Tibial nerve (tissue), 4 donors: ENCODE results near the gene HAUS7.

Source experiments
- EP300 ChIP-seq, 2 donors: sonication (generic); formaldehyde crosslinking; IDR thresholded peaks; one replicate each; pipeline ENCODE4 v1.6.1; 2017; ENCODE audit warnings: antibody characterized with exemption in 2 of 2, mild to moderate bottlenecking in 1 of 2
- POLR2A ChIP-seq, 2 donors: fragments of 450-650 bp; IDR thresholded peaks; one replicate each; pipeline ENCODE4 v1.6.1; 2017; ENCODE audit warnings: antibody characterized with exemption in 2 of 2, mild to moderate bottlenecking in 2 of 2, moderate library complexity in 2 of 2
- TF ChIP-seq, protein P1 (sequence below), 5 experiments: fragments of 200-600 bp in 3 of 5; fragments of 450-650 bp in 2 of 5; sonication (generic) in 3 of 5; IDR thresholded peaks; one replicate each; pipeline ENCODE4 v1.5.1; 2016 to 2019; ENCODE audit warnings: antibody characterized with exemption in 5 of 5, mild to moderate bottlenecking in 3 of 5, moderate library complexity in 2 of 5

DNA sequence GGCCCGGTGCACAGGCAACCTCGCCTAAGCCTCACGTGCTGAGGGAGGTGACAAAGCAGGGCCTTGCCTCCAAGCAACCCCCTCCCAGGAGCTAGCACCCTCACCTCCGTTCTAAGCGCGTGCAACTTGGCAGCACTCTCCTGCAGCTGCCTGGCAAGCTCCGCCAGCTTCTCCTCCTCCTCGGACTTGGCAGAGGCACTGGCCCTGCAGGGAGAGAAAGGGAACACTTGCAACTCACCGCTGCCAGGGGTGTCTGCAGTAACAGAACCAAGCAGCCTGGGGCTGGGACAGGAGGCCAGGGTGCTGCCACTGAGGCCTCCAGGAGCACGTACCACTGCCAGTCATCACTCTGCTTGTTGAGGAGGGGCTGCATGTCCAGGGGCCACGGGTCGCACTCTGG lies 14.2 kb downstream of the HAUS7 start:
- TF ChIP-seq EP300 (IDR thresholded peaks at IDR 0.05), result no peak
- TF ChIP-seq, protein P1, sequence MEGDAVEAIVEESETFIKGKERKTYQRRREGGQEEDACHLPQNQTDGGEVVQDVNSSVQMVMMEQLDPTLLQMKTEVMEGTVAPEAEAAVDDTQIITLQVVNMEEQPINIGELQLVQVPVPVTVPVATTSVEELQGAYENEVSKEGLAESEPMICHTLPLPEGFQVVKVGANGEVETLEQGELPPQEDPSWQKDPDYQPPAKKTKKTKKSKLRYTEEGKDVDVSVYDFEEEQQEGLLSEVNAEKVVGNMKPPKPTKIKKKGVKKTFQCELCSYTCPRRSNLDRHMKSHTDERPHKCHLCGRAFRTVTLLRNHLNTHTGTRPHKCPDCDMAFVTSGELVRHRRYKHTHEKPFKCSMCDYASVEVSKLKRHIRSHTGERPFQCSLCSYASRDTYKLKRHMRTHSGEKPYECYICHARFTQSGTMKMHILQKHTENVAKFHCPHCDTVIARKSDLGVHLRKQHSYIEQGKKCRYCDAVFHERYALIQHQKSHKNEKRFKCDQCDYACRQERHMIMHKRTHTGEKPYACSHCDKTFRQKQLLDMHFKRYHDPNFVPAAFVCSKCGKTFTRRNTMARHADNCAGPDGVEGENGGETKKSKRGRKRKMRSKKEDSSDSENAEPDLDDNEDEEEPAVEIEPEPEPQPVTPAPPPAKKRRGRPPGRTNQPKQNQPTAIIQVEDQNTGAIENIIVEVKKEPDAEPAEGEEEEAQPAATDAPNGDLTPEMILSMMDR (IDR thresholded peaks at IDR 0.05), result no peak
- no peak for TF ChIP-seq POLR2A (IDR thresholded peaks at IDR 0.05)
